Body of pancreas (tissue), 4 donors: ENCODE data around the gene DHX35. TPM values are rescaled to one million over a fixed set of nuclear protein-coding genes. Genes with fewer than 3 reads are reported as not detected.
A peak's percentile ranks its signal among the peaks of the same experiment; 100 is the strongest.

Experiments used
- ATAC-seq: fragments of 150-250 bp; one replicate; pipeline ENCODE4 v1.9.1; 2016
- DNase-seq, 4 donors: peaks; one replicate each; pipeline ENCODE4 v3.0.0-alpha.2; 2019
- H3K27ac ChIP-seq, 4 donors: fragments of 200-600 bp; sonication (generic); 1 replicate in 3 of 4; 2 replicates in 1 of 4; pipeline versions ENCODE4 v1.5.1 to v1.6.1; 2016 to 2019; ENCODE audit warnings: mild to moderate bottlenecking in 1 of 4, mixed read lengths in 1 of 4, moderate library complexity in 1 of 4
- H3K27me3 ChIP-seq, 2 donors: fragments of 200-600 bp; sonication (generic); one replicate each; pipeline ENCODE4 v1.6.0; 2016; ENCODE audit warnings: mild to moderate bottlenecking in 1 of 2
- H3K36me3 ChIP-seq, 2 donors: fragments of 200-600 bp; sonication (generic); replicated peaks in 1 of 2; 2 replicates each; pipeline ENCODE4 v1.5.1; 2016; ENCODE audit warnings: low read depth in 2 of 2; ENCODE audit not compliant: insufficient read depth in 1 of 2
- H3K4me1 ChIP-seq: fragments of 200-600 bp; sonication (generic); one replicate; pipeline ENCODE4 v1.6.0; 2016
- H3K4me3 ChIP-seq, 2 donors: fragments of 200-600 bp; sonication (generic); 1 replicate in 1 of 2; 2 replicates in 1 of 2; pipeline ENCODE4 v1.5.1; 2016 to 2019
- H3K9me3 ChIP-seq, 3 donors: fragments of 200-600 bp; sonication (generic); 1 replicate in 2 of 3; 2 replicates in 1 of 3; pipeline ENCODE4 v1.5.1; 2016
- CTCF ChIP-seq, 7 experiments: fragments of 450-650 bp in 4 of 7; fragments of 200-600 bp in 3 of 7; sonication (generic) in 3 of 7; IDR thresholded peaks; one replicate each; pipeline ENCODE4 v1.5.1; 2016 to 2019; ENCODE audit warnings: antibody characterized with exemption in 7 of 7
- POLR2A ChIP-seq, 3 donors: fragments of 450-650 bp; IDR thresholded peaks; one replicate each; pipeline ENCODE4 v1.6.1; 2016; ENCODE audit warnings: antibody characterized with exemption in 3 of 3, mild to moderate bottlenecking in 2 of 3
- WGBS, 2 donors: methylation state at CpG; one replicate each; pipeline ENCODE4 v1.1.5; 2017; 5-methylcytosine and 5-hydroxymethylcytosine counted together
- intact Hi-C: fragments of 100-400 bp; cut with DNase I; formaldehyde crosslinking; loops from one replicate; pipeline ENCODE4 v1.15.1; 2023
- total RNA-seq, 2 donors: library from RNA; depleted of rRNA; stranded (reverse); fragments of >200 nt; gene quantifications; one replicate each; pipeline ENCODE4 v1.1.0, GENCODE V29; 2016

DHX35 gene
- total RNA-seq, 2 donors from 2014 or later: 6.9 to 7.3 TPM

GRCh38 chr20:39049148-39049547, 87.0 kb downstream of the DHX35 start:
- intact Hi-C loops: loop anchor here (10.0 kb wide), 1 partner anchor 404 kb away; no protein-coding TSS in a partner anchor
- no peaks in the 10 kb centered on the region for H3K9me3 ChIP-seq
- ATAC-seq (no peak), DNase-seq (no peak)
- H3K4me1 ChIP-seq: peaks cover 13% of the 10 kb centered on the region
- no peaks in the 10 kb centered on the region for H3K27me3 ChIP-seq
- H3K27ac ChIP-seq: no peak overlapping the region
- no peak overlapping the region for H3K4me3 ChIP-seq
- WGBS, 2 donors: 83% methylated on average over 1 to 2 of the region's 2 CpGs
- H3K36me3 ChIP-seq: no peaks in the 10 kb centered on the region
- TF ChIP-seq CTCF (IDR thresholded peaks at IDR 0.05) (no peak), POLR2A (IDR thresholded peaks at IDR 0.05) (no peak)

GRCh38 chr20:39049684-39050554, 87.8 kb downstream of the DHX35 start:
- ATAC-seq (peak; percentile 88), DNase-seq (peak; percentile 77 to 79 (median 79))
- Histone ChIP-seq H3K4me3 (peak overlapping the region; percentile 42 to 53), H3K9me3 (no peaks in the 10 kb centered on the region), H3K4me1 (peaks cover 13% of the 10 kb centered on the region), H3K36me3 (no peaks in the 10 kb centered on the region), H3K27me3 (no peaks in the 10 kb centered on the region), H3K27ac (peak overlapping the region in 2 of 4 donors; percentile 41 to 45)
- peak; percentile 92 to 99 (median 96) for TF ChIP-seq CTCF (IDR thresholded peaks at IDR 0.05)
- peak in 2 of 3 donors; percentile 46 to 50 for TF ChIP-seq POLR2A (IDR thresholded peaks at IDR 0.05)
- intact Hi-C loops: loop anchor here (10.0 kb wide), 2 partner anchors 55 to 405 kb away; no protein-coding TSS in a partner anchor
- 0 to 4% methylated on average over 19 to 62 of the region's 69 CpGs for WGBS, 2 donors

- no peak overlapping the region for H3K27ac ChIP-seq
- ATAC-seq (no peak), DNase-seq (no peak)
- H3K27me3 ChIP-seq: no peaks in the 10 kb centered on the region
- no peaks in the 10 kb centered on the region for H3K9me3 ChIP-seq
- peaks cover 13% of the 10 kb centered on the region for H3K4me1 ChIP-seq
- no peaks in the 10 kb centered on the region for H3K36me3 ChIP-seq
- TF ChIP-seq CTCF (IDR thresholded peaks at IDR 0.05) (no peak), POLR2A (IDR thresholded peaks at IDR 0.05) (no peak)
- intact Hi-C loops: loop anchor here (10.0 kb wide), 1 partner anchor 56 kb away; no protein-coding TSS in a partner anchor
- H3K4me3 ChIP-seq: no peak overlapping the region
- WGBS, 2 donors: 20 to 70% methylated on average over 3 to 4 of the region's 4 CpGs
Measured at GRCh38 chr20:39050555-39050902, 88.4 kb downstream of the DHX35 start.

GRCh38 chr20:39052676-39053075, 90.5 kb downstream of the DHX35 start:
- no peak for DNase-seq

More at GRCh38 chr20:39052676-39053075, 90.5 kb downstream of the DHX35 start:
- no peak for TF ChIP-seq CTCF (IDR thresholded peaks at IDR 0.05)
- no peak for TF ChIP-seq POLR2A (IDR thresholded peaks at IDR 0.05)
- H3K4me3 ChIP-seq: no peak overlapping the region
- no peak overlapping the region for H3K27ac ChIP-seq
- no peak for ATAC-seq
- no peaks in the 10 kb centered on the region for H3K9me3 ChIP-seq
- 78 to 82% methylated on average over 8 of the region's 8 CpGs for WGBS, 2 donors
- intact Hi-C loops: loop anchor here (10.0 kb wide), 1 partner anchor 58 kb away; no protein-coding TSS in a partner anchor
- no peaks in the 10 kb centered on the region for H3K36me3 ChIP-seq
- no peaks in the 10 kb centered on the region for H3K27me3 ChIP-seq
- peaks cover 13% of the 10 kb centered on the region for H3K4me1 ChIP-seq
